NB4 (cell line): ENCODE data around the gene MACROD2.

ENCODE experiments used
- DNase-seq: peaks from one replicate; pipeline ENCODE4 v3.0.0; 2010; ENCODE audit warnings: low read depth
- H3K4me3 ChIP-seq: one replicate; pipeline ENCODE4 v1.5.1; 2011; ENCODE audit warnings: mild to moderate bottlenecking, low read depth, low read length, moderate library complexity
- MYC ChIP-seq: IDR thresholded peaks from 2 replicates; pipeline ENCODE4 v1.6.1; 2011; ENCODE audit warnings: low read depth, low read length
- POLR2A ChIP-seq: IDR thresholded peaks from 2 replicates; pipeline ENCODE4 v1.6.1; 2011; ENCODE audit warnings: mild to moderate bottlenecking; ENCODE audit not compliant: insufficient read length; ENCODE audit errors: extremely low read depth
- TF ChIP-seq, protein P1 (sequence below): IDR thresholded peaks from 2 replicates; pipeline ENCODE4 v1.6.1; 2011; ENCODE audit warnings: low read depth, low read length
- TF ChIP-seq, protein P2 (sequence below): IDR thresholded peaks from one replicate; pipeline ENCODE4 v1.5.1; 2012; ENCODE audit warnings: low read depth, low read length

MACROD2 gene

DNA sequence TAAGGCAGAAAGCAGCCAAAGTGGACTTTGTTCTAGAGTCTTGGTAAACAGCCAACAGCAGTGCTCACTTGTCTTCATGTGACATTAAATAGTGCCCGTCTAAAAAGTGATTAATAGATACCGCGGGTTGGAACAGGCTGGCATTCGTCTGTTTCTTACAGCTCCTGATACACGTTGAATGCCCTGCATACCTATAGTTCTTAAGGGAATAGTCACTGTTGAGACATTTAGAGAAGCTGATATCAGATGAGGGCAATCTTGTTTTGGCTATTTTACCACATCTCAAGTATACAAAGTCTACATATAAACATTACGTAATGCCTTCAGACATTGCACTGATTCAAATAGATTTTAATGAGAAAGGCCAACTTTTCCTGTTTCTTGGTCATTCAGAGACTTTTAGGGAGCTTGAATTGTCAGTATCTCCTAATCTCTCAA, 717.0 kb downstream of the MACROD2 start:
- no peak overlapping the region for H3K4me3 ChIP-seq
- TF ChIP-seq, protein P1, sequence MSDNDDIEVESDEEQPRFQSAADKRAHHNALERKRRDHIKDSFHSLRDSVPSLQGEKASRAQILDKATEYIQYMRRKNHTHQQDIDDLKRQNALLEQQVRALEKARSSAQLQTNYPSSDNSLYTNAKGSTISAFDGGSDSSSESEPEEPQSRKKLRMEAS, result no peak
- TF ChIP-seq MYC (no peak), POLR2A (no peak)
- TF ChIP-seq, protein P2, sequence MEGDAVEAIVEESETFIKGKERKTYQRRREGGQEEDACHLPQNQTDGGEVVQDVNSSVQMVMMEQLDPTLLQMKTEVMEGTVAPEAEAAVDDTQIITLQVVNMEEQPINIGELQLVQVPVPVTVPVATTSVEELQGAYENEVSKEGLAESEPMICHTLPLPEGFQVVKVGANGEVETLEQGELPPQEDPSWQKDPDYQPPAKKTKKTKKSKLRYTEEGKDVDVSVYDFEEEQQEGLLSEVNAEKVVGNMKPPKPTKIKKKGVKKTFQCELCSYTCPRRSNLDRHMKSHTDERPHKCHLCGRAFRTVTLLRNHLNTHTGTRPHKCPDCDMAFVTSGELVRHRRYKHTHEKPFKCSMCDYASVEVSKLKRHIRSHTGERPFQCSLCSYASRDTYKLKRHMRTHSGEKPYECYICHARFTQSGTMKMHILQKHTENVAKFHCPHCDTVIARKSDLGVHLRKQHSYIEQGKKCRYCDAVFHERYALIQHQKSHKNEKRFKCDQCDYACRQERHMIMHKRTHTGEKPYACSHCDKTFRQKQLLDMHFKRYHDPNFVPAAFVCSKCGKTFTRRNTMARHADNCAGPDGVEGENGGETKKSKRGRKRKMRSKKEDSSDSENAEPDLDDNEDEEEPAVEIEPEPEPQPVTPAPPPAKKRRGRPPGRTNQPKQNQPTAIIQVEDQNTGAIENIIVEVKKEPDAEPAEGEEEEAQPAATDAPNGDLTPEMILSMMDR, result no peak
- no peak for DNase-seq

DNA sequence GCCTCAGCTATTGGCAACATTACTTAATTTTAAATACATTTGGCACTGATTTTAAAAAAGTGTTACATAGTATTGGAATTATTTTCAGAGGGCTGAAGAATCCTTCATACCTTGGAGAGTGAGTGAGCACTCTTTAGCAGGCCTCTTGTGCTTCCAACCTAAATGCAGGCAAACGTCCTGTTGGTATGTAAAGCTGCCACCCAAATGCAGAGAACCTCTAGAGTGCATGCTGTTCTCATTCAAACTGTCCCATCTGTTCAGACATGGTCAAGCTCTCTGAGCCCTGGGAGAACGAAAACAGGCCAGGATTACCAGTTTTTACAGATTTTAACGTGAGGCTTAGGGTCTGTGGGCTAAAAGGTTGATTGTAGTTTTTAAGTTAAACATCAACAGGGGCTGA, 720.1 kb downstream of the MACROD2 start:
- TF ChIP-seq, protein P2, result no peak
- TF ChIP-seq POLR2A (no peak), MYC (no peak)
- TF ChIP-seq, protein P1, result no peak
- H3K4me3 ChIP-seq, result no peak overlapping the region
- no peak for DNase-seq

DNA sequence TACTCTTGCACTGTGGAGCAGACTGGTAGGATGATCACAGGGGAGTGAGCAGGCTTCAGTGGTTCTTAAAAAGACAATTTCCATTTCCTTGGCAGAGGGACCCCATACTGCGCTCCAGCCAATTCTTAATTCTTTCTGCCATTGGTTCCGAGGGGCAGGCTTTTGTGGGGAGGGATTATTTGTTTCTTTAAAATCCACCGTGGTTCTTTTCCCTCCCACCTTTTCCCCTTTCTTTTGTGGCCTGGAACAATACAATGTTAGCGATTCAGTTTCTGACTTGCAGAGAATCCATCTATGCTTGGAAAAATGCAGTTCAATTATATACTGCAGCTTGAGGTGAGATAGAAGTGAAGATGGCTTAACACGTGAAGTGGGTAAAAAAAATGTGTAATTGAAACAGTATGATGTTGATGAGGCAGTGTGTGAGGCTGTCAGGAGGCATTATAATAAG, 721.1 kb downstream of the MACROD2 start:
- DNase-seq, result no peak
- no peak overlapping the region for H3K4me3 ChIP-seq
- TF ChIP-seq MYC, result no peak
- TF ChIP-seq, protein P2, result no peak
- TF ChIP-seq POLR2A, result no peak
- TF ChIP-seq, protein P1, result no peak

DNA sequence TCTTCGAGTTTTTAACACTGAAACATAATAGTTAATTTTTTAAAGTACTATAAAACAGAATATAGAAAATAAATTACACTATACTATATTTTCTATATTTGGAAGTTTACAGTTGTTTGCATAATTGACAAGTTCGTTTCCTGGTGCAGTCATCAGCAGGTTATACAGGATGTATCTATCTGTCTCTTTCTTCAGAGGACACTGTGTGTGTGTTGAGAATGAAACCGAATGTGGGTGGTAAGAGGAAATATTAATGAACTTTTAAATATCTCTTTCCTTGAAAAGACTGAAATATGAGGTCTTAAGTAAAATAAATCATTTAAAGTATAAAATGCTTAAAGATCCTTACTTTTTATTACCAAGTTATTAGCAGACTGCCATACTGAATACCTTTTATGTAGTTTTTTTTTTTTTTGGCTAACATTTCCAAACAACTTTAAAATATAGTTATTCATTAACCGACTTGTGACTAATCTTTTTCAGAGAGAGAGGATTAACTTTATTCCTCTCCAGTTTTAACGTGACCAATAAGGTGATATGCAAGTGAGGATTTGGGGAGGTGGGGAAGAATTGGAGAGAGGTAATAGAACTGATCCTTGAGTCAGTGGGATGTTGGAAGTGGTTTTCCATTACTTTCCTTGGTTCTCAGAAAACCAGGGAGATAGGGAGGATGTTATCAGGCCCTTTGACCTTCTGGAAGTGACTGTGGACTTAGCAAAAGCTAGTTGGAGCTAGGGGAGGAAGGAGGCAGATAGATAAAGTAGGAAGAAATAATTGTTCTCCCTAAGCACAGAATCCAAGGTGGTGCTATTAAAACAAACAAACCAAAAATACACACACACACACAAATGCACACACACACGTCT, 722.1 kb downstream of the MACROD2 start:
- H3K4me3 ChIP-seq, result no peak overlapping the region
- no peak for DNase-seq
- TF ChIP-seq MYC, result no peak
- TF ChIP-seq, protein P2, result no peak
- TF ChIP-seq, protein P1, result no peak
- TF ChIP-seq POLR2A, result no peak

DNA sequence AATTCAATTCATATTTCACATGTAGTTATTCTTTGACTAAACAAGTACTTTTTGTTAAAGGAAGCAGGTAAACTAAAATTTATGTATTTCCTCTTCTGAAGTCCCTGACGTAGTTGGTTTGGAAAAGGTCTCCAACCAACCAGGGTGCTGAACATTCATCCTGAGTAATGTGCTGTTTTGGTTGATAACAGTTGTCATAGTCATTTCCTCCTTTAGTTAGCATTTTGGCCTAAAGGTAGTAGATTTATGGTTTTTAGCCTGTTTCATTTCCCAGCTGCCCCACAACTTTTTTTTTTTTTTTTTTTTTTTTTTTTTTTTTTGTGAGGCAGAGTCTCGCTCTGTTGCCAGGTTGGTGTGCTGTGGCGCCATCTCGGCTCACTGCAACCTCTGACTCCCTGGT, 724.9 kb downstream of the MACROD2 start:
- no peak for TF ChIP-seq POLR2A
- TF ChIP-seq, protein P2, result no peak
- TF ChIP-seq, protein P1, result no peak
- no peak for TF ChIP-seq MYC
- no peak overlapping the region for H3K4me3 ChIP-seq
- DNase-seq, result no peak
